ENCODE results near the gene JMJD8.

JMJD8 gene

GRCh38 chr16:723695-724094 is 39.6 kb upstream of the JMJD8 start:
- Histone ChIP-seq H3K4me3 (ENCODE audit: low read depth, low read length) (no peak overlapping the region), H3K27ac (no peak overlapping the region), H3K27me3 (replicated peaks) (no peaks in the 10 kb centered on the region), H3K36me3 (replicated peaks) (peaks cover 2% of the 10 kb centered on the region)
- TF ChIP-seq CTCF (IDR thresholded peaks at IDR 0.05; ENCODE audit: low read depth, low read length, missing control alignments): no peak
- in situ Hi-C loops (cut with HindIII; ENCODE audit: low pct_ligation_motif_present, low sequenced_read_pairs): loop anchor here (25.0 kb wide), 1 partner anchor 264 kb away; the partner anchor contains the start of gene SOX8
- no peak for DNase-seq

GRCh38 chr16:722835-723633 is 38.9 kb upstream of the JMJD8 start:
- peaks cover 2% of the 10 kb centered on the region for H3K36me3 ChIP-seq (replicated peaks)
- in situ Hi-C loops (cut with HindIII; ENCODE audit: low pct_ligation_motif_present, low sequenced_read_pairs): loop anchor here (25.0 kb wide), 1 partner anchor 264 kb away; the partner anchor contains the start of gene SOX8
- no peak overlapping the region for H3K27ac ChIP-seq

GRCh38 chr16:721765-722540 is 37.8 kb upstream of the JMJD8 start:
- Histone ChIP-seq H3K4me3 (ENCODE audit: low read depth, low read length) (peak overlapping the region; percentile 65), H3K27ac (no peak overlapping the region), H3K36me3 (replicated peaks) (peaks cover 4% of the 10 kb centered on the region), H3K27me3 (replicated peaks) (no peaks in the 10 kb centered on the region)
- no peak for TF ChIP-seq CTCF (IDR thresholded peaks at IDR 0.05; ENCODE audit: low read depth, low read length, missing control alignments)
- in situ Hi-C loops (cut with HindIII; ENCODE audit: low pct_ligation_motif_present, low sequenced_read_pairs): loop anchor here (25.0 kb wide), 1 partner anchor 265 kb away; the partner anchor contains the start of gene SOX8
- no peak for DNase-seq

More at GRCh38 chr16:722835-723633, 38.9 kb upstream of the JMJD8 start:
- no peaks in the 10 kb centered on the region for H3K27me3 ChIP-seq (replicated peaks)
- no peak overlapping the region for H3K4me3 ChIP-seq (ENCODE audit: low read depth, low read length)
- TF ChIP-seq CTCF (IDR thresholded peaks at IDR 0.05; ENCODE audit: low read depth, low read length, missing control alignments): no peak
- DNase-seq: no peak

- Histone ChIP-seq H3K27me3 (replicated peaks) (no peaks in the 10 kb centered on the region), H3K27ac (peak within 1 kb of the TSS; percentile 63), H3K4me3 (ENCODE audit: low read depth, low read length) (peak within 1 kb of the TSS; percentile 65), H3K36me3 (replicated peaks) (peaks cover 4% of the 10 kb centered on the region)
- in situ Hi-C loops (cut with HindIII; ENCODE audit: low pct_ligation_motif_present, low sequenced_read_pairs): loop anchor here (25.0 kb wide), 1 partner anchor 266 kb away; the partner anchor contains the start of gene SOX8
- no peak for TF ChIP-seq CTCF (IDR thresholded peaks at IDR 0.05; ENCODE audit: low read depth, low read length, missing control alignments)
- peak; percentile 28 for DNase-seq
Measured at GRCh38 chr16:720990-721764, 37.0 kb upstream of the JMJD8 start, which contains the start of gene ANTKMT. Gene ANTKMT, plus strand, starts transcription at chr16:721146. Its CDS starts 129 bp downstream, at chr16:721275.

- peak; percentile 50 for TF ChIP-seq CTCF (IDR thresholded peaks at IDR 0.05; ENCODE audit: low read depth, low read length, missing control alignments)
- peak overlapping the region; percentile 63 for H3K27ac ChIP-seq
- peak overlapping the region; percentile 65 for H3K4me3 ChIP-seq (ENCODE audit: low read depth, low read length)
- in situ Hi-C loops (cut with HindIII; ENCODE audit: low pct_ligation_motif_present, low sequenced_read_pairs): loop anchor here (25.0 kb wide), 1 partner anchor 267 kb away; the partner anchor contains the start of gene SOX8
- DNase-seq: peak; percentile 43
- H3K36me3 ChIP-seq (replicated peaks): peaks cover 4% of the 10 kb centered on the region
- no peaks in the 10 kb centered on the region for H3K27me3 ChIP-seq (replicated peaks)
Measured at GRCh38 chr16:720447-720989, 36.4 kb upstream of the JMJD8 start.
